PC-3 (cell line): ENCODE results near the gene ACKR1.

Experiments used
- EZH2 ChIP-seq: fragments of 300-600 bp; sonication (generic); IDR thresholded peaks from one replicate; pipeline ENCODE4 v1.6.1; 2017; ENCODE audit warnings: antibody characterized with exemption, mild to moderate bottlenecking, low read length; ENCODE audit not compliant: unreplicated experiment
- EZH2phosphoT487 ChIP-seq: fragments of 300-600 bp; sonication (generic); IDR thresholded peaks from 2 replicates; pipeline ENCODE4 v1.6.1; 2018; ENCODE audit warnings: mild to moderate bottlenecking, antibody characterized with exemption, low read length, borderline replicate concordance
- TF ChIP-seq, protein P1 (sequence below): fragments of 300-600 bp; sonication (generic); conservative IDR thresholded peaks from 2 replicates; pipeline ENCODE4 v1.5.1; 2017; ENCODE audit warnings: antibody characterized with exemption, low read depth, mild to moderate bottlenecking, low read length

DNA sequence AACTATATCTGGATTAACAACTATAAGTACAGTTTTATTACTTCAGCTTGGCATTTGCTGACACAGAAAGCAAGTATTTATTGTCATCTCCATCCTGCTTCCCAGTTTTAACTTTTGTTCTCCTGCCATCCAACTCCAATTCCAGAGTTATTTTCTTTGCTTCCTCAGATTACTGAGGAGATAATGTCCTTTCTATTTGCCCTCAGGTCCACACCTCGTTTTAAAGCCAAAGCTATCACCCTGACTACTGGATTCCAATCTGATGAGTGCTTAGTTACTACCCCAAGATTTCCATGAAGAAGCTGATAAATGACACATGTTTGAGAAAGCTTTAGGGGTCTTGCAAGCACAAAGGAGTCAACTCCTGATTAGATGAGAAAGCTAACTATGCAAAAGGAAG lies 25.2 kb downstream of the ACKR1 start:
- TF ChIP-seq, protein P1, sequence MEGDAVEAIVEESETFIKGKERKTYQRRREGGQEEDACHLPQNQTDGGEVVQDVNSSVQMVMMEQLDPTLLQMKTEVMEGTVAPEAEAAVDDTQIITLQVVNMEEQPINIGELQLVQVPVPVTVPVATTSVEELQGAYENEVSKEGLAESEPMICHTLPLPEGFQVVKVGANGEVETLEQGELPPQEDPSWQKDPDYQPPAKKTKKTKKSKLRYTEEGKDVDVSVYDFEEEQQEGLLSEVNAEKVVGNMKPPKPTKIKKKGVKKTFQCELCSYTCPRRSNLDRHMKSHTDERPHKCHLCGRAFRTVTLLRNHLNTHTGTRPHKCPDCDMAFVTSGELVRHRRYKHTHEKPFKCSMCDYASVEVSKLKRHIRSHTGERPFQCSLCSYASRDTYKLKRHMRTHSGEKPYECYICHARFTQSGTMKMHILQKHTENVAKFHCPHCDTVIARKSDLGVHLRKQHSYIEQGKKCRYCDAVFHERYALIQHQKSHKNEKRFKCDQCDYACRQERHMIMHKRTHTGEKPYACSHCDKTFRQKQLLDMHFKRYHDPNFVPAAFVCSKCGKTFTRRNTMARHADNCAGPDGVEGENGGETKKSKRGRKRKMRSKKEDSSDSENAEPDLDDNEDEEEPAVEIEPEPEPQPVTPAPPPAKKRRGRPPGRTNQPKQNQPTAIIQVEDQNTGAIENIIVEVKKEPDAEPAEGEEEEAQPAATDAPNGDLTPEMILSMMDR, result no peak
- TF ChIP-seq EZH2 (no peak), EZH2phosphoT487 (no peak)
